NCI-H187 (cell line): ENCODE measurements around the gene NAA38.

ENCODE experiments used
- DNase-seq, 2 experiments: peaks; one replicate each; lab custom pipeline; 2025; lab: John Stamatoyannopoulos, UW

The NAA38 gene

GRCh38 chr17:7852919-7853690, 4.3 kb downstream of the NAA38 start:
- no peak for DNase-seq

- no peak for DNase-seq
Measured at GRCh38 chr17:7852262-7852670, 5.1 kb downstream of the NAA38 start.

- DNase-seq, result peak; percentile 29 to 72
Measured at GRCh38 chr17:7851438-7852261, 5.7 kb downstream of the NAA38 start.

GRCh38 chr17:7850701-7851437, 6.5 kb downstream of the NAA38 start:
- no peak for DNase-seq

- no peak for DNase-seq
Measured at GRCh38 chr17:7849751-7850504, 7.4 kb downstream of the NAA38 start.

DNA sequence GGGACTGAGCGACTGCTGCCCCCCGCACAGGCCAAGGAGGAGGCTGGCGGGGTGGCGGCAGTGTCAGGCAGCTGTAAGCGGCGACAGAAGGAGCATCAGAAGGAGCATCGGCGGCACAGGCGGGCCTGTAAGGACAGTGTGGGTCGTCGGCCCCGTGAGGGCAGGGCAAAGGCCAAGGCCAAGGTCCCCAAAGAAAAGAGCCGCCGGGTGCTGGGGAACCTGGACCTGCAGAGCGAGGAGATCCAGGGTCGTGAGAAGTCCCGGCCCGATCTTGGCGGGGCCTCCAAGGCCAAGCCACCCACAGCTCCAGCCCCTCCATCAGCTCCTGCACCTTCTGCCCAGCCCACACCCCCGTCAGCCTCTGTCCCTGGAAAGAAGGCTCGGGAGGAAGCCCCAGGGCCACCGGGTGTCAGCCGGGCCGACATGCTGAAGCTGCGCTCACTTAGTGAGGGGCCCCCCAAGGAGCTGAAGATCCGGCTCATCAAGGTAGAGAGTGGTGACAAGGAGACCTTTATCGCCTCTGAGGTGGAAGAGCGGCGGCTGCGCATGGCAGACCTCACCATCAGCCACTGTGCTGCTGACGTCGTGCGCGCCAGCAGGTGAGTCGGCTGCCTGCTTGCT, 8.1 kb downstream of the NAA38 start:
- DNase-seq, result no peak

DNA sequence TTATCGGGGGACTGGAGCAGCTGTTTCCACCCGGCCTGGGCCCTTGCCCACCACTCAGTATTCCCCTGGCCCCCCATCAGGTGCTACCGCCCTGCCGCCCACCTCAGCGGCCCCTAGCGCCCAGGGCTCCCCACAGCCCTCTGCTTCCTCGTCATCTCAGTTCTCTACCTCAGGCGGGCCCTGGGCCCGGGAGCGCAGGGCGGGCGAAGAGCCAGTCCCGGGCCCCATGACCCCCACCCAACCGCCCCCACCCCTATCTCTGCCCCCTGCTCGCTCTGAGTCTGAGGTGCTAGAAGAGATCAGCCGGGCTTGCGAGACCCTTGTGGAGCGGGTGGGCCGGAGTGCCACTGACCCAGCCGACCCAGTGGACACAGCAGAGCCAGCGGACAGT, 8.6 kb downstream of the NAA38 start:
- DNase-seq, result no peak

DNA sequence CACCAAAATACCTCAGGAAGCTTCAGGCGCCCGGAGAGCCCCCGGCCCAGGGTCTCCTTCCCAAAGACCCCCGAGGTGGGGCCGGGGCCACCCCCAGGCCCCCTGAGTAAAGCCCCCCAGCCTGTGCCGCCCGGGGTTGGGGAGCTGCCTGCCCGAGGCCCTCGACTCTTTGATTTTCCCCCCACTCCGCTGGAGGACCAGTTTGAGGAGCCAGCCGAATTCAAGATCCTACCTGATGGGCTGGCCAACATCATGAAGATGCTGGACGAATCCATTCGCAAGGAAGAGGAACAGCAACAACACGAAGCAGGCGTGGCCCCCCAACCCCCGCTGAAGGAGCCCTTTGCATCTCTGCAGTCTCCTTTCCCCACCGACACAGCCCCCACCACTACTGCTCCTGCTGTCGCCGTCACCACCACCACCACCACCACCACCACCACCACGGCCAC, 9.2 kb downstream of the NAA38 start:
- DNase-seq, result no peak

- DNase-seq, result no peak
Measured at GRCh38 chr17:7846765-7847661, 10.3 kb downstream of the NAA38 start.

DNA sequence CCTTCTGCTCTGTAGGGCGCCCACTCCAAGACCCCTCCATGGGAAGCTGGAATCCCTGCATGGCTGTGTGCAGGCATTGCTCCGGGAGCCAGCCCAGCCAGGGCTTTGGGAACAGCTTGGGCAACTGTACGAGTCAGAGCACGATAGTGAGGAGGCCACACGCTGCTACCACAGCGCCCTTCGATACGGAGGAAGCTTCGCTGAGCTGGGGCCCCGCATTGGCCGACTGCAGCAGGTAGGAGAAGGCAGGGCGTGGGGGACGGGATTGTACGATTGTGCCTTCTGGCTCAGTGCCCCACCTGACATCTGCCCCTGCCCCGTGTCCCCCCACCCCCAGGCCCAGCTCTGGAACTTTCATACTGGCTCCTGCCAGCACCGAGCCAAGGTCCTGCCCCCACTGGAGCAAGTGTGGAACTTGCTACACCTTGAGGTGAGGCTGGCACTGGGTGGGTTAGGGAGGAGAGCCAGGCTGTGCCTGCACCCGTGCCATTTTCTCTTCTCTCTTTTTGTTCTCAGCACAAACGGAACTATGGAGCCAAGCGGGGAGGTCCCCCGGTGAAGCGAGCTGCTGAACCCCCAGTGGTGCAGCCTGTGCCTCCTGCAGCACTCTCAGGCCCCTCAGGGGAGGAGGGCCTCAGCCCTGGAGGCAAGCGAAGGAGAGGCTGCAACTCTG, 11.2 kb downstream of the NAA38 start:
- no peak for DNase-seq

GRCh38 chr17:7845359-7846062, 11.8 kb downstream of the NAA38 start:
- DNase-seq, result no peak

DNA sequence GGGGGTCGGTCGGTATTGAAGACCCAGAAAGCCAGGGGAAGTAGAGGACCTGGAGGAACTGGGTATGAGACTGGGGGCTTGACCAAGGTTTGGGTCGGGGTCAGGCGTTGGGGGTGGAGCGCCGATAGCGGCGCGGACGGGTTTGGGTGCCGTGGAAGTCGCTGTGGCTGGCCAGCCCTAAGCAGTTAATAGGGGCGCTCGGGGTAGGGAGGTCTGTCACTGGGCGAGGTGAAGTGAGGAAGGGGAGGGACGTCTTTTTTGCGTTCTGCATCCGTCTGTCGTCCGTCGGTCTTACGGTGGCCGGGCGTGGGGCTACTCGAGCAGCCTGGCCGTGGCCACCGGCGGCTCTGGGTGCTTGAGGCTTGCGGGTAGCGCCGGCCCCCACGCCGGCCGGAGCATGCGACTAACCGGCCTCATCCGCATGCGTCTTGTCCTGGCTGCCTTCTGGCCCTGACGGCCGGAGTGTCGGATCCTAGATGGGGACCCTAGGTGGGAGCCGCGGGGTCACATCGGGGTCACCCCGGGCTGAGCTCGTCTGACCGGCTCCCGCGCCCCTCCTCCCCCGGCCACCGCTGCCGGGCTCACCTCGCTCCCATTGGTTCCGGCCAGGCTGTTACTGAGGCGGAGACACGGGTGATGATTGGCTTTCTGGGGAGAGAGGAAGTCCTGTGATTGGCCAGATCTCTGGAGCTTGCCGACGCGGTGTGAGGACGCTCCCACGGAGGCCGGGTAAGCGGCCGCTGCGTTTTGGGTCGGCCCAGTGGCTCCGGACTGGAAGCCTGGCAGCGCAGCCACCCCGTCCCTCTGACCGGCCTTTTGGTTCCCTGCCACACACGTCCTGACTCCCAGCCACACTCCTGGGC, 12.8 kb downstream of the NAA38 start:
- peak; percentile 10 to 38 for DNase-seq

DNA sequence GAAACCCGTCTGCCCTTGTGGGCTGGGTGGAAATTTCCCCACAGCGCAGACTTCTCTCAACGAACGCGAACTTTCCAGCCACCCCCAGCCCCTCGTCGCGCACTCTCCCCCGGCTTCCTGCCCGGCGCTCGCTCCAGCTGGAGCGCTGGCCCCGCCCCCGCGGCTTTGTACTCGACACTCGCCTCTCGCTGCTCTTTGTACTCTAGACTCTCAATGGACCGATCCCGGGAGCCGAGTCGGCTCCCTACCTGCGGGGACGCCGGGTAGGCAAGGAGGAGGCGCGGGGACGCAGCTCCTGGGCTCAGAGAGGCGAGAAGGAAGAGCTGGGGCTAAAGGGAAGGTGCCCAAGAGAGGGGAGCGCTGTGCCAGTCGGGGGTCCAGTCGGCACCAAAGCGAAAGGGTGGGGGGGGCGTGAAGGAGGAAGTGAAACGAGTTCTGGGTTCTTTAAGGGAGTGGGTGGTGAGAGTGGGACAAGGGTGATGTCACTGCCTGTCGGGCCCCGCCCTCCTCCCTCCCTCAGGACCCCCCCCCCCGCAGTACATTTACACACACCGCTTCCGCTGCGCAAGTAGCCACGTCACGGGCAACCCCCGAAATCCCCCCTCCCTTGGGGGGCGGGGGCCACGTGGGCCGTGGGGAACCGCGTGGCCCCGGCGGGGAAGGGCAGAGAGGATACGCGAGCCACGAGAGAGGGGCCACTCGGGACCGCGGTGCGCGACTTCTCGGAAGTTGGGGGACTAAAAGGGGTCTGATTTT, 13.6 kb downstream of the NAA38 start:
- DNase-seq, result peak; percentile 51 to 52

- no peak for DNase-seq
Measured at GRCh38 chr17:7843257-7843535, 14.2 kb downstream of the NAA38 start.

DNA sequence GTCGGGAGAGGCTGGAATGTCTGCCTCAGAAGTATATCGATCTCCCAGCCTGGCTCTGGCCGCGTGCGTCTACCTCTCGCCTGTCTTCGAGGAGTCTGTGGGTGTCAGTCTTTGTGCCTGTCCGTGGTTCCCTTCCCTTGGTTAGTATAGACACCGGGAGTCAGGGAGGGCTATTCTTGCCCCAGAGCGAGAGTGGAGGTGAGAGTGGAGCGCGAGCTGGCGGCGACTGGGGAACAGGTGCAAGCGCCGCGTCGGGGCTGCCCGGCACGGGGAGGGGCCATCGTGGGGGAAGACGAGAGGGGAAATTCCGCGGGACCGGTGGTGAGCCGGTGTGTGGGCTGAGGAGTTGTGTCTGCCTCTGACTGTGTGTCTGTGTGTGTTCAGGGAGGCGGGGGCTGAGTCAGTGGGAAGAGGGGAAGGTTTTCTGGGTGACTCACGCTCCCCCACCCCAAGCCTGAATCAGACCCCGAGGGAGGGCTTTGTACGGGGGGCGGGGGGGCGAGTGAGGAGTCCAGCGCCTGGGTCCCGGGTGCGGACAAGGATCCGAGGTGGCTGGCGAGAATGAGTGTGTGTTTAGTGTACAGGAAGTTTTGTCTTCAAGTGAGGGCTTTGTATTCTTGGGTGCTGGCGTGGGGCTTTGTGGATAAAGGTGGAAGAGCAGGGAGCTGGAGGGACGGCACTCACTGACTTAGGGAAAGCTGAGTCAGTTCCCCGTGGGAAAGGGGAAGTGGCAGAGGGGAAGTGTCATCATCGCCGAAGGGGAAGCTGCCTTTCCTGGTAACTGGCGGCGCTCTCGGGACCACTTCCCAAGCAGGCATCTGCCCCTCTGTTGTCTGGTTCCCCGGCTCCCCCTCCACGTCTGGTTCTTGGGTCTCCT, 14.7 kb downstream of the NAA38 start:
- peak; percentile 5 to 30 for DNase-seq

DNA sequence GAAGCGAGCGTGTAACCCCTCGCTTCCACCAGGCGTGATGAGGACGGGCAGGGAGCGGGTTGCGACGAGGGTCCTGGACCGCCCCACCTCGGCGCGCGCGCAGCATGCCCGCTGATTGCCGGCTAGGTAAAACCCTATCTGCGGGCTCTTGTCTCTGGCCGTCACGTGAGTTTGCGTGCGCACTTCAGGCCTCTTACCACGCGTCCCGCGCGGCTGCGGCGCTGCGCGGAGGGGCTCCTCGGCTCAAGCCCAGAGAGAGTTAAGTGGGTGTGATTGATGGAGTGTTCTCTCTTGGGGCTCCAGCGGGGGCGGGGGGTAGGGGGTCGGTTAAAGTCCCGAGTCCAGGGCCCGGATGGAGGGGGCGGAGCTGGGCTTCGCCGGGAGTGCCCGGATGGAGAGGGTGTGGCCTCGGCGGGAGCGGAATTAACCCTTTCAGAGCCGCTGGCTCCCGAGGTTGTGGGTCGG, 15.4 kb downstream of the NAA38 start:
- DNase-seq, result peak; percentile 59 to 74
